ENCODE measurements around the gene KRTAP12-2.

- TF ChIP-seq POLR2AphosphoS5 (IDR thresholded peaks at IDR 0.05) (no peak), EP300 (IDR thresholded peaks at IDR 0.05) (no peak), CTCF (IDR thresholded peaks at IDR 0.05) (no peak)
Measured at GRCh38 chr21:44639331-44639655, 27.4 kb downstream of the KRTAP12-2 start.
